ENCODE results near the gene IMPACT.

DNA sequence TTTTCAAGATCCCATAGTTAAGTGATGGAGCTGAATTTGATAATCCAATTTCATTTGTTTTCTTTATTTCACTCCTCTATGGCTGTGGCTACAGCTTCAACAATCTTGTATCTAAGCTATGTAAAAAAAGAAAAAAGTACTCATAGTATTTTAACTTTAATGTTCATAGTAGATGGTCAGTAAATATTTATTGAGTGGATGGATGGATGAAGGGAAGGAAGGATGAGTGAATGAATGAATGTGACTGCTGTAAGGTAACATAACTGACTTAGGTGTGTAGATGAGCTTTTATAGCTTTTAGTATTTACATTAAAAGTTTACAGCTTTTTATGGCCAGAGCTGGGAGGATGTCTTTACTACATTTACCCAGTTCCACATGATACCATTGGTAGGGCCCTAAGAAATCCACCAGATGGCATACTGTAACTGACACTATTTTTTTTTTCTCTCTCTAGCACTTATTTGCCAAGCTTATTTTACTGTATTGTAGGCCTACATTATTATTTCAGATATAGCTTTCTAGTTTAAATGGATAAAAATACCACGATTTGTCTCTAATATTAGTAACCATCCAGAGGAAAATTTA lies 20.6 kb downstream of the IMPACT start:
- TF ChIP-seq, protein P1, sequence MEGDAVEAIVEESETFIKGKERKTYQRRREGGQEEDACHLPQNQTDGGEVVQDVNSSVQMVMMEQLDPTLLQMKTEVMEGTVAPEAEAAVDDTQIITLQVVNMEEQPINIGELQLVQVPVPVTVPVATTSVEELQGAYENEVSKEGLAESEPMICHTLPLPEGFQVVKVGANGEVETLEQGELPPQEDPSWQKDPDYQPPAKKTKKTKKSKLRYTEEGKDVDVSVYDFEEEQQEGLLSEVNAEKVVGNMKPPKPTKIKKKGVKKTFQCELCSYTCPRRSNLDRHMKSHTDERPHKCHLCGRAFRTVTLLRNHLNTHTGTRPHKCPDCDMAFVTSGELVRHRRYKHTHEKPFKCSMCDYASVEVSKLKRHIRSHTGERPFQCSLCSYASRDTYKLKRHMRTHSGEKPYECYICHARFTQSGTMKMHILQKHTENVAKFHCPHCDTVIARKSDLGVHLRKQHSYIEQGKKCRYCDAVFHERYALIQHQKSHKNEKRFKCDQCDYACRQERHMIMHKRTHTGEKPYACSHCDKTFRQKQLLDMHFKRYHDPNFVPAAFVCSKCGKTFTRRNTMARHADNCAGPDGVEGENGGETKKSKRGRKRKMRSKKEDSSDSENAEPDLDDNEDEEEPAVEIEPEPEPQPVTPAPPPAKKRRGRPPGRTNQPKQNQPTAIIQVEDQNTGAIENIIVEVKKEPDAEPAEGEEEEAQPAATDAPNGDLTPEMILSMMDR (IDR thresholded peaks at IDR 0.05), result no peak
- TF ChIP-seq EP300 (IDR thresholded peaks at IDR 0.05) (no peak), POLR2A (IDR thresholded peaks at IDR 0.05) (no peak)
